ENCODE measurements around the gene ITPKA.

ITPKA gene

GRCh38 chr15:41544650-41545015, 51.0 kb downstream of the ITPKA start:
- in situ Hi-C loops (cut with HindIII; ENCODE audit: low pct_ligation_motif_present, low pct_unique_long_range_greater_than_20kb, low sequenced_read_pairs) = no loop called here
- DNase-seq = no peak

DNA sequence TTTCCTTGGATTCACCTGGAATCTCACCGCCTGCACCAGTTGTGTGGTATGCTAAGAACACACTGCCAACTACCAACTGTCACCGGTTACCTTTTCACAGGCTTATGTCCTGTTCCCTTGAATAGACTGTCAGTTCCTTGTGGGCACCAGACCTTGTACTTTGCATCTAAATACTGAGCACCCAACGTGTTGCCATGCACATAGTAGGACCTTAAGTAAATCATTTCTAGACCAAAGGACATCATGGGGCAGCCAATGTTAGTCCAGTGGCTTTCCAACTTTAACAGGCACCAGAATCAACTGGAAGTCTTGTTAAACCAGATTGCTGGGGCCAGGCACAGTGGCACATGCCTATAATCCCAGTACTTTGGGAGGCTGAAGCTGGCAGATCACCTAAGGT, 51.5 kb downstream of the ITPKA start:
- in situ Hi-C loops (cut with HindIII; ENCODE audit: low pct_ligation_motif_present, low pct_unique_long_range_greater_than_20kb, low sequenced_read_pairs) = no loop called here
- no peak for DNase-seq

DNA sequence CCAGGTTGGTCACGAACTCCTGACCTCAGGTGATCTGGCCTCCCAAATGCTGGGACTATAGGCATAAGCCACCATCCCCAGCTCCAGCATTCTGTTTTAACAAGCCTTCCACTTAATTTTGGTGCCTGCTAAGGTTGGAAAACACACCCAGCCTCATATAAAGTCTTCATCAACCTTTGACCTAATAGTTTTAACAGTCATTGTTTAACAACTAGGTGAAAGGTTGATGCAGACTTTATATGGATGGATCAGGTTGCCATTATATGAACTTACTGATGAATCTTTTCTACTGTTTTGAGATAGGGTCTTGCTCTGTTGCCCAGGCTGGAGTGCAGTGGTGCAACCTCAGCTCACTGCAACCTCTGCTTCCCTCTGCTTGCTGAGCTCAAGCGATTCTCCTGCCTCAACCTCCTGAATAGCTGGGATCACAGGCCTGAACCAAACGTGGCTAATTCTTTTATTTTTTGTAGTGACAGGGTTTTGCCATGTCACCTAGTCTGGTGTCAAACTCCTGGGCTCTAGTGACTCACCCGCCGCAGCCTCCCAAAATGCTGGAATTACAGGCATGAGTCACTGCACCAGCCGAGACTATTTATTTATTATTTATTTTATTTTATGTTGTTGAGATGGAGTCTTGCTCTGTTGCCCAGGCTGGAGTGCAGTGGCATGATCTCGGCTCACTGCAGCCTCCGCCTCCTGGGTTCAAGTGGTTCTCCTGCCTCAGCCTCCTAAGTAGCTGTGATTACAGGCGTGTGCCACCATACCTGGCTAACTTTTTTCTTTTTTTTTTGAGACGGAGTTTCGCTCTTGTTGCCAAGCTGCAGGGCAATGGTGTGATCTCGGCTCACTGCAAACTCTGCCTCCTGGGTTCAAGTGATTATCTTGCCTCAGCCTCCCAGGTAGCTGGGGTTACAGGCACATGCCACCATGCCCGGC, 53.4 kb downstream of the ITPKA start:
- peak; percentile 23 for DNase-seq
- in situ Hi-C loops (cut with HindIII; ENCODE audit: low pct_ligation_motif_present, low pct_unique_long_range_greater_than_20kb, low sequenced_read_pairs) = no loop called here

DNA sequence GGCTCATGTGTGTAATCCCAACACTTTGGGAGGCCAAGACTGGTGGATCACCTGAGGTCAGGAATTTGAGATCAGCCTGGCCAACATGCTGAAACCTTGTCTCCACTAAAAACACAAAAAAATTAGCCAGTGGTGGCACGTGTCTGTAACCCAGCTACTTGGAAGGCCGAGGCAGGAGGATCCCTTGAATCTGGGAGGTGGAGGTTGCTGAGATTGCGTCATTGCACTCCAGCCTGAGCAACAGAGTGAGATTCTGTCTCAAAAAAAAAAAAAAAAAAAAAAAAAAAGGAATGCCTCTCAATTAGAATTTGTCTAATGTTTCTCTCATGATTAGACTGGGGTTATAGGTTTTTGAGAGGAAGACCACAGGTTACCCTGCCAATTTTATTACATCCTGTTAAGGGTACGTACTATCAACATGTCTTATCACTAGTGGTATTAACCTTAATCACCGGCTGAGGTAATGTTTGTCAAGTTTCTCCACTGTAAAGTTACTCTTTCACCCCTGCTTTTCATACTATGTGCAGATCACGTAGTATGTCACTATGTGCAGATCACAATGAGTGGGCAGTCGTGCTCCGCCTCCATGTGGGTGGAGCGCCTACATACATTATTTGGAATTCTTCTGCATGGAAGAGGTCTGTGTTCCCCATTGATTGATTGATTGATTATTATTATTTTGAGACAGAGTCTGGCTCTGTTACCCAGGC, 56.5 kb downstream of the ITPKA start:
- in situ Hi-C loops (cut with HindIII; ENCODE audit: low pct_ligation_motif_present, low pct_unique_long_range_greater_than_20kb, low sequenced_read_pairs) = no loop called here
- no peak for DNase-seq

Measured in ACHN (cell line).